Activated T-helper 17 cell treated with anti-CD3 and anti-CD28 coated beads, Interleukin-2, amount 50 U/mL, for 72 hours (primary cell): Measurements from ENCODE around the gene TMEM63C. TPM values are rescaled to one million over a fixed set of nuclear protein-coding genes. Genes with fewer than 3 reads are reported as not detected.

Experiments
- ATAC-seq: fragments of 150-1000 bp; cut with Tn5 transposase; replicated peaks from 2 replicates; pipeline ENCODE4 v1.10.0; 2021; ENCODE audit warnings: mild to moderate bottlenecking, moderate library complexity
- H3K27ac Mint-ChIP-seq: one replicate; pipeline ENCODE4 v1.8.0; 2022; ENCODE audit warnings: mixed read lengths
- H3K27me3 Mint-ChIP-seq: one replicate; pipeline ENCODE4 v1.8.0; 2022; ENCODE audit warnings: mixed read lengths
- H3K36me3 Mint-ChIP-seq: one replicate; pipeline ENCODE4 v1.8.0; 2022; ENCODE audit warnings: low read depth, mild to moderate bottlenecking, mixed read lengths
- H3K4me1 Mint-ChIP-seq: one replicate; pipeline ENCODE4 v1.8.0; 2022; ENCODE audit warnings: mixed read lengths
- H3K4me3 Mint-ChIP-seq: one replicate; pipeline ENCODE4 v1.8.0; 2022; ENCODE audit warnings: mild to moderate bottlenecking, mixed read lengths
- H3K9me3 Mint-ChIP-seq: one replicate; pipeline ENCODE4 v1.8.0; 2022; ENCODE audit warnings: mixed read lengths
- total RNA-seq, 2 donors: library from RNA; stranded (reverse); gene quantifications; one replicate each; pipeline ENCODE4 v1.2.3, GENCODE V29; 2022

The TMEM63C gene
- total RNA-seq, 2 donors from 2014 or later: 0.04 to 0.64 TPM

DNA sequence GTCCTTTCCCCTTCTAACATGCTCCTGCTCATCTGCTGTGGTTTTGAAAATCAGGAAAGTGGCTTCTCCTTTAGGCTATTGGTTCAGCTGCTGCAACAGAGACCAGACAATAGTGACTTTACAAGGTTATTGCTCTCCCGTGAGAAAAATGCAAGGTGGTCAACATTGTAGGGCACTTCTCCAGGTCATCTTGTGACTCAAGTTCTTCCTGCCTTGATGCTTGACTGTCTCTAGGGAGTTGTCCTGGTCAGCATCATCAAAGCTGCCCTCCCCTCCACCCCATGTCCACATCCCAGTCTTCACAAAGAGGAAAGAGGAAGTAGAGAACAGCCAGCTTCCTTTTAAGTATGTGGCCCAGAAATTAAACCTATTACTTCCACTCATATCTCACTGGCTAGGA is 3.9 kb upstream of the TMEM63C start:
- Mint-ChIP-seq H3K9me3 (no peaks in the 10 kb centered on the region), H3K4me3 (no peak overlapping the region), H3K27ac (no peak overlapping the region), H3K4me1 (no peaks in the 10 kb centered on the region), H3K36me3 (no peaks in the 10 kb centered on the region), H3K27me3 (peaks cover 11% of the 10 kb centered on the region)
- no peak for ATAC-seq

- H3K4me1 Mint-ChIP-seq: no peaks in the 10 kb centered on the region
- H3K4me3 Mint-ChIP-seq: no peak overlapping the region
- H3K36me3 Mint-ChIP-seq: no peaks in the 10 kb centered on the region
- H3K9me3 Mint-ChIP-seq: no peaks in the 10 kb centered on the region
- H3K27me3 Mint-ChIP-seq: peaks cover 9% of the 10 kb centered on the region
- no peak overlapping the region for H3K27ac Mint-ChIP-seq
- ATAC-seq: no peak
Measured at GRCh38 chr14:77178656-77179055, 2.9 kb upstream of the TMEM63C start.

- peak overlapping the region; percentile 75 for H3K4me3 Mint-ChIP-seq
- no peaks in the 10 kb centered on the region for H3K36me3 Mint-ChIP-seq
- no peak overlapping the region for H3K27ac Mint-ChIP-seq
- H3K9me3 Mint-ChIP-seq: no peaks in the 10 kb centered on the region
- peaks cover 5% of the 10 kb centered on the region for H3K27me3 Mint-ChIP-seq
- ATAC-seq: peak; percentile 27
- no peaks in the 10 kb centered on the region for H3K4me1 Mint-ChIP-seq
Measured at GRCh38 chr14:77180726-77181602, 634 bp upstream of the TMEM63C start.

DNA sequence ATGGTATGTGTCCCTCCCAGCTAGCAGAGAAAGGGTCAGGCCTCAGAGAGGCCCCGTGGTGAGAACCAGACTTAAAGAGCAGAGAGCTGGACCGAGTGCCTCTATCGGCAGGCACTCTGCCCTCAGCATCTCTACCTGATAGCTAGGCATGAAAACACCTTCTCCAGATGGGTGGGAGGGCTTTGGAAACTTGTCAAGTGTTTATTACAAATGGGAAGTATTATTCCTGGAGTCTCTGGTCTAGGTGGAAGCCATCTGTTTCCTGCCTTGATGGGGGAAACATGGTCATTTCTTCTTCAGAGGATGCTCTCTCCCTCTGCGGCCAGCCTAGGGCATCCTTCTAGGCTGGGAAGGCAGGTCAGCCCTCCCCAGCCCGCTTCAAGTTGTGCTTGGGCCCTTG is 2.3 kb downstream of the TMEM63C start:
- Mint-ChIP-seq H3K27me3 (peaks cover 10% of the 10 kb centered on the region), H3K4me3 (no peak overlapping the region), H3K9me3 (no peaks in the 10 kb centered on the region), H3K27ac (no peak overlapping the region), H3K36me3 (no peaks in the 10 kb centered on the region), H3K4me1 (no peaks in the 10 kb centered on the region)
- ATAC-seq: no peak

GRCh38 chr14:77184396-77185092 is 2.9 kb downstream of the TMEM63C start:
- no peak overlapping the region for H3K27ac Mint-ChIP-seq
- ATAC-seq: no peak
- H3K4me1 Mint-ChIP-seq: no peaks in the 10 kb centered on the region
- H3K4me3 Mint-ChIP-seq: no peak overlapping the region
- H3K9me3 Mint-ChIP-seq: no peaks in the 10 kb centered on the region
- H3K36me3 Mint-ChIP-seq: no peaks in the 10 kb centered on the region
- peaks cover 14% of the 10 kb centered on the region for H3K27me3 Mint-ChIP-seq

DNA sequence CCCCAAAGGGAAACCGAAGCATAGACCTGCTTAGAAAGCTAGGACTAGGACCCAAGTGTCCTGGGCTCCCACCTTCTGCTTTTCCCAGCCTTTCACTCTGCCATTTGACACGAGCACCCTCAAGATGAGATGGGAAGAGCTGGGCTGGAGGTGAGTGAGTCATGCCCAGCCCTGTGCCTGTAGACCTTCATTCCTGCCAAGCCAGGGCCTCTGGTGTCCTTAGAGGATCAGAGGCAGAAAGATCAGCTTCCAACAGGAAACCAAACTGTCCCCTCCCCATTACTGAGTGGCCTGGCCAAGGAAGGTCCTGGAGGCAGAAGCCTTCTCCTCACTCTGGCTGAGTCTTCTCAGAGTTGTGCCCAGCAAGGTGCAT is 3.5 kb downstream of the TMEM63C start:
- Mint-ChIP-seq H3K36me3 (no peaks in the 10 kb centered on the region), H3K4me3 (no peak overlapping the region), H3K4me1 (no peaks in the 10 kb centered on the region), H3K9me3 (no peaks in the 10 kb centered on the region), H3K27me3 (peaks cover 16% of the 10 kb centered on the region), H3K27ac (no peak overlapping the region)
- ATAC-seq: no peak

GRCh38 chr14:77186911-77187648 is 5.5 kb downstream of the TMEM63C start:
- Mint-ChIP-seq H3K27ac (no peak overlapping the region), H3K36me3 (no peaks in the 10 kb centered on the region), H3K9me3 (no peaks in the 10 kb centered on the region), H3K4me1 (no peaks in the 10 kb centered on the region), H3K27me3 (peaks cover 16% of the 10 kb centered on the region), H3K4me3 (no peak overlapping the region)
- ATAC-seq: no peak

DNA sequence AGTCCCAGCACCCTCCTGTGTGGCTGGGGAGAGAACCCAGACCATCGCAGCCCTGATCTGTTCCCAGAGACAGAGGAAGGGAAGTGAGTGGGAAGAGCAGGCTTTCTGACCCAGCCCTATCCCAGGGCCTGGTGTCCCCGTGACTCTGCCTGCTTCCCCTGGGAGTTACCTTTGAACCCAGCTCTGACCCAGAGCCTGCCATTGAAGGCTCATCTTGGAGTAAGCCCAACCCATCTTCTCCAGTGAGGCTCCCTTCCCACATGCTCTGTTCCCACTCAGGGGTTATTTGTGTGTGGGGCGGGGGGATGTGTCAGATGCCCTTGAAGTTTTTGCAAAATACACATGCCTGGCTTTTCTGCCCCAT is 6.0 kb downstream of the TMEM63C start:
- no peak for ATAC-seq
- no peak overlapping the region for H3K27ac Mint-ChIP-seq
- no peaks in the 10 kb centered on the region for H3K36me3 Mint-ChIP-seq
- peaks cover 18% of the 10 kb centered on the region for H3K27me3 Mint-ChIP-seq
- no peaks in the 10 kb centered on the region for H3K9me3 Mint-ChIP-seq
- H3K4me3 Mint-ChIP-seq: no peak overlapping the region
- H3K4me1 Mint-ChIP-seq: no peaks in the 10 kb centered on the region

DNA sequence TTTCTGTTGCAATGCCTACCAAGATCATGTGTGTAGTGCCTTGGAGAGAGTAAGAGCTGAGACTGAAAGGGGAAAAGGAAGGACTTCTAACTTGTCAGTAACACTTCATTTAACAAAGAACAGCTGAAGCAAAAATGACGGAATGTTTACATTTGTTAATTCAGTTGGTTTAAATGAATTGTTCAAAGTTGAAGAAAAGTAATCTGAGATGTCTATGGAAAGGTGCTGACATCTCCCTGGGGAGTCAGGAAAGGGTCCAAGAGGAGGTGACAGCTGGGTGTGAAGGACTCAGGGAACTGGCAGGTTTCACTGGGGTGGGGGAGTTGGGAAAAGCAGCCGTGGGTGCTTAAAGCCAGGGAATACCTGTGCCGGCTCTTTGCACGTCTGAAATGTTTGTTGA is 7.9 kb downstream of the TMEM63C start:
- H3K9me3 Mint-ChIP-seq: no peaks in the 10 kb centered on the region
- H3K4me3 Mint-ChIP-seq: no peak overlapping the region
- H3K27me3 Mint-ChIP-seq: peaks cover 15% of the 10 kb centered on the region
- H3K4me1 Mint-ChIP-seq: no peaks in the 10 kb centered on the region
- ATAC-seq: no peak
- H3K27ac Mint-ChIP-seq: no peak overlapping the region
- no peaks in the 10 kb centered on the region for H3K36me3 Mint-ChIP-seq

GRCh38 chr14:77190977-77191376 is 9.4 kb downstream of the TMEM63C start:
- no peaks in the 10 kb centered on the region for H3K9me3 Mint-ChIP-seq
- H3K4me3 Mint-ChIP-seq: no peak overlapping the region
- no peak for ATAC-seq
- no peak overlapping the region for H3K27ac Mint-ChIP-seq
- no peaks in the 10 kb centered on the region for H3K4me1 Mint-ChIP-seq
- H3K27me3 Mint-ChIP-seq: peaks cover 15% of the 10 kb centered on the region
- H3K36me3 Mint-ChIP-seq: no peaks in the 10 kb centered on the region

DNA sequence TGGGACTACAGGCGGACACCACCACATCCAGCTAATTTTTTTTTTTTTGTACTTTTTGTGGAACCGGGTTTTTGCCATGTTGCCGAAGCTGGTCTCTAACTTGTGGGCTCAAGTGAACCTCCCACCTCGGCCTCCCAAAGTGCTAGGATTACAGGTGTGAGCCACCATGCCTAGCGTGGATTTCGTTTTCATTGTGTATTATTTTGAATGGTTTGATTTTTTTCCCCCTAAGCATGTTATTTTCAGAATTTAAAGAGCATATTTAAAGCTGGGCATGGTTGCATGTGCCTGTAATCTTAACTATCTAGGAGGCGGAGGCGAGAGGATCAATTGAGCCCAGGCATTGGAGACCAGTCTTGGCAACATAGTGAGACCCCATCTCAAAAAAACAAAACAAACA is 13.1 kb downstream of the TMEM63C start:
- H3K27me3 Mint-ChIP-seq: peaks cover 9% of the 10 kb centered on the region
- ATAC-seq: no peak
- H3K4me1 Mint-ChIP-seq: no peaks in the 10 kb centered on the region
- no peaks in the 10 kb centered on the region for H3K9me3 Mint-ChIP-seq
- no peaks in the 10 kb centered on the region for H3K36me3 Mint-ChIP-seq
- no peak overlapping the region for H3K27ac Mint-ChIP-seq
- H3K4me3 Mint-ChIP-seq: no peak overlapping the region

DNA sequence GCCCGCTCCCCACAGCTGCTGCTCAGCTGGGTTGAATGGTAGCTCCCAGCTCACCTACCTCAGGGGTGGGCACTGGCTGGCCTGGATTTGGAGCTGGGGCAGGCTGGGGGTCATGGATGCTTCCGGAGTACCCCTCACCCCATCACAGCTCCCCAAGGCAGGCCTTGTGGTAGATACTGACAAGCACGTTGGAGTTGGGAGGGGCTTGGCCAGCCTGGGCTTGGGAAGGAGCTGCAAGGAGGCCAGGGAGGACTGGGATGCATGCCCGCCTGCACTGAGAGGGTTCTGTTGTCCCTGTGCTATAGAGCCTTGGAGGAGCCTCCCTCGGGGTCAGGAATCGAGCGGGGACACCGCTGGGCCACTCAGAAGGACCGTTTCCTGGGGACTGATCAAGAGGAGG is 14.2 kb downstream of the TMEM63C start:
- Mint-ChIP-seq H3K4me1 (no peaks in the 10 kb centered on the region), H3K9me3 (no peaks in the 10 kb centered on the region), H3K27ac (no peak overlapping the region), H3K4me3 (no peak overlapping the region), H3K36me3 (no peaks in the 10 kb centered on the region), H3K27me3 (peaks cover 9% of the 10 kb centered on the region)
- ATAC-seq: no peak

DNA sequence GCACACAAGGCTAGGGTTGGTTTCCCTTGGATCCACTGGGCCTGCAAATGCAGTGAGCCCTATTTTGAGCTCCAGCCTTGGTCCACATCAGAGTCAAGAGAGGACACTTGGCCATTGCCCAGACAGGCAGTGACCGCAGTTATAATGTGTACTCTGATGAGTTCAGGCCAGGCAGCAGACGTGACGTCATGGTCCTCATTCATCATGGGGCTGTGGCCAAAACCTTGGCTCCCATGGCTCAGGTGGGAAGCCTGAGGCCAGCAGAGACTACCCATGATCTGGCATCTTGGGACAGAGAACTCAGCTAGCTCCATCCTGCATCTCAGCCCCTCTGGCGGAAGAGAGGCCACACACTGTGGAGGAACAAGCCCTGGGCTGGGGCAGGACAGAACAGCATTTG is 16.4 kb downstream of the TMEM63C start:
- Mint-ChIP-seq H3K4me1 (no peaks in the 10 kb centered on the region), H3K4me3 (no peak overlapping the region)

GRCh38 chr14:77198561-77198960 is 17.0 kb downstream of the TMEM63C start:
- no peaks in the 10 kb centered on the region for H3K4me1 Mint-ChIP-seq
- H3K4me3 Mint-ChIP-seq: no peak overlapping the region
- peaks cover 14% of the 10 kb centered on the region for H3K27me3 Mint-ChIP-seq
- H3K36me3 Mint-ChIP-seq: no peaks in the 10 kb centered on the region
- no peaks in the 10 kb centered on the region for H3K9me3 Mint-ChIP-seq
- H3K27ac Mint-ChIP-seq: no peak overlapping the region
- ATAC-seq: no peak

More for the DNA sequence above, 16.4 kb downstream of the TMEM63C start:
- no peaks in the 10 kb centered on the region for H3K9me3 Mint-ChIP-seq
- no peak overlapping the region for H3K27ac Mint-ChIP-seq
- no peaks in the 10 kb centered on the region for H3K36me3 Mint-ChIP-seq
- peaks cover 14% of the 10 kb centered on the region for H3K27me3 Mint-ChIP-seq
- ATAC-seq: no peak

- Mint-ChIP-seq H3K4me3 (no peak overlapping the region), H3K27ac (peak overlapping the region; percentile 20), H3K4me1 (no peaks in the 10 kb centered on the region), H3K36me3 (no peaks in the 10 kb centered on the region), H3K9me3 (no peaks in the 10 kb centered on the region), H3K27me3 (peaks cover 14% of the 10 kb centered on the region)
- ATAC-seq: no peak
Measured at GRCh38 chr14:77199590-77199989, 18.0 kb downstream of the TMEM63C start.
